Endothelial cell of umbilical vein (primary cell): Measurements from ENCODE around the gene TAF15. TPM values are rescaled to one million over a fixed set of nuclear protein-coding genes. Genes with fewer than 3 reads are reported as not detected.

Experiments
- BruUV-seq: library from RNA; stranded (reverse); fragments of 400-500 nt; replicated peaks from 2 replicates; lab custom pipeline; 2021; lab: Mats Ljungman, UMichigan
- CTCF ChIA-PET: fragments of 300-600, 350-600 bp; sonication (Branson Sonifier 250); formaldehyde crosslinking; loops from one replicate; lab custom pipeline; 2021; ENCODE audit warnings: antibody characterized with exemption, inconsistent platforms; lab: Charles Lee
- POLR2A ChIA-PET: fragments of 300-600, 350-600 bp; sonication (Branson Sonifier 250); formaldehyde crosslinking; loops from one replicate; lab custom pipeline; 2021; ENCODE audit warnings: antibody characterized with exemption, inconsistent platforms; lab: Charles Lee
- DNase-seq: peaks from one replicate; pipeline ENCODE4 v3.0.0-alpha.2; 2011; ENCODE audit warnings: low read depth, low spot score
- FAIRE-seq: peaks from 2 replicates; lab custom pipeline; 2011; peaks lifted over from hg19 to GRCh38; lab: Jason Lieb, UNC
- H2AFZ ChIP-seq: 2 replicates; pipeline ENCODE4 v1.6.0; 2012; ENCODE audit warnings: low read depth, low read length, control low read depth, inconsistent platforms
- H3K27ac ChIP-seq: 2 replicates; pipeline ENCODE4 v1.5.1; 2011; ENCODE audit warnings: low read depth, mild to moderate bottlenecking, control low read depth, low read length, moderate library complexity; ENCODE audit not compliant: insufficient read depth
- H3K27me3 ChIP-seq, 2 experiments: 2 replicates each; pipeline versions ENCODE4 v1.6.0 to v1.6.1; 2011; ENCODE audit warnings: low read length in 2 of 2, mixed read lengths in 1 of 2; ENCODE audit not compliant: control insufficient read depth in 2 of 2, insufficient read depth in 2 of 2
- H3K36me3 ChIP-seq, 2 experiments: 2 replicates in 1 of 2; 3 replicates in 1 of 2; pipeline ENCODE4 v1.5.1; 2011; ENCODE audit warnings: low read length in 2 of 2, mild to moderate bottlenecking in 1 of 2, moderate library complexity in 1 of 2; ENCODE audit not compliant: control insufficient read depth in 2 of 2, insufficient read depth in 2 of 2; ENCODE audit errors: extremely low read depth in 1 of 2
- H3K4me1 ChIP-seq: 3 replicates; pipeline ENCODE4 v1.5.1; 2011; ENCODE audit warnings: mild to moderate bottlenecking, low read length; ENCODE audit not compliant: control insufficient read depth, insufficient read depth; ENCODE audit errors: extremely low read depth
- H3K4me2 ChIP-seq: 2 replicates; pipeline ENCODE4 v1.6.1; 2011; ENCODE audit warnings: low read length, control low read depth, mixed read lengths; ENCODE audit not compliant: insufficient read depth
- H3K4me3 ChIP-seq, 3 experiments: fragments of 200-600 bp in 1 of 3; sonication (generic), shearing (Covaris generic) in 1 of 3; replicated peaks in 1 of 3; 2 replicates each; pipeline ENCODE4 v1.5.1; 2011 to 2016; ENCODE audit warnings: control low read depth in 3 of 3, low read length in 3 of 3, mild to moderate bottlenecking in 2 of 3, inconsistent platforms in 1 of 3, low read depth in 1 of 3, moderate library complexity in 1 of 3; ENCODE audit not compliant: insufficient read depth in 1 of 3
- H3K79me2 ChIP-seq: 2 replicates; pipeline ENCODE4 v1.6.0; 2012; ENCODE audit warnings: low read length, inconsistent platforms; ENCODE audit not compliant: control insufficient read depth, insufficient read depth
- H3K9ac ChIP-seq: replicated peaks from 2 replicates; pipeline ENCODE3; 2011; ENCODE audit warnings: low read length, control low read depth; ENCODE audit not compliant: insufficient read depth; ENCODE audit errors: extremely low read depth
- H3K9me1 ChIP-seq: replicated peaks from 3 replicates; pipeline ENCODE4 v1.6.0; 2011; ENCODE audit warnings: mild to moderate bottlenecking, low read length; ENCODE audit not compliant: control insufficient read depth, insufficient read depth; ENCODE audit errors: extremely low read depth
- H3K9me3 ChIP-seq: replicated peaks from 2 replicates; pipeline ENCODE4 v1.5.1; 2012; ENCODE audit warnings: low read length, inconsistent platforms; ENCODE audit not compliant: control insufficient read depth, insufficient read depth
- H4K20me1 ChIP-seq: replicated peaks from 2 replicates; pipeline ENCODE3; 2011; ENCODE audit warnings: mild to moderate bottlenecking, low read length; ENCODE audit not compliant: control insufficient read depth, insufficient read depth; ENCODE audit errors: extremely low read depth
- CTCF ChIP-seq, 2 donors: IDR thresholded peaks; 1 replicate in 1 of 2; 2 replicates in 1 of 2; pipeline ENCODE4 v1.5.1; 2011; ENCODE audit warnings: low read length in 2 of 2, mild to moderate bottlenecking in 2 of 2, moderate library complexity in 2 of 2, control low read depth in 1 of 2, inconsistent platforms in 1 of 2, low read depth in 1 of 2; ENCODE audit not compliant: insufficient read depth in 1 of 2; ENCODE audit errors: extremely low read depth in 1 of 2
- EZH2 ChIP-seq: IDR thresholded peaks from 2 replicates; pipeline ENCODE4 v1.6.1; 2012; ENCODE audit warnings: borderline replicate concordance, low read depth, mild to moderate bottlenecking, moderate library complexity, low read length, inconsistent platforms; ENCODE audit not compliant: severe bottlenecking
- FOS ChIP-seq: IDR thresholded peaks from 2 replicates; pipeline ENCODE4 v1.6.1; 2011; ENCODE audit warnings: mild to moderate bottlenecking, low read length, moderate library complexity, borderline replicate concordance; ENCODE audit not compliant: insufficient read depth
- GATA2 ChIP-seq: IDR thresholded peaks from 2 replicates; pipeline ENCODE4 v1.7.0; 2011; ENCODE audit warnings: low read depth, mild to moderate bottlenecking, moderate library complexity, mixed read lengths, low read length; ENCODE audit not compliant: insufficient read length, insufficient read depth
- JUN ChIP-seq: IDR thresholded peaks from 2 replicates; pipeline ENCODE4 v1.6.1; 2011; ENCODE audit warnings: borderline replicate concordance, low read depth; ENCODE audit not compliant: insufficient read length, insufficient read depth
- MAX ChIP-seq: IDR thresholded peaks from 2 replicates; pipeline ENCODE4 v1.6.1; 2011; ENCODE audit not compliant: insufficient read depth, insufficient read length
- MYC ChIP-seq: IDR thresholded peaks from one replicate; pipeline ENCODE4 v1.6.1; 2011; ENCODE audit warnings: mild to moderate bottlenecking, low read depth, low read length
- POLR2A ChIP-seq: IDR thresholded peaks from 2 replicates; pipeline ENCODE4 v1.6.1; 2012; ENCODE audit warnings: low read depth, mild to moderate bottlenecking, control low read depth, low read length
- POLR2AphosphoS5 ChIP-seq: IDR thresholded peaks from 2 replicates; pipeline ENCODE4 v1.6.1; 2012; ENCODE audit warnings: low read depth, mild to moderate bottlenecking, control low read depth, low read length, moderate library complexity; ENCODE audit not compliant: insufficient read depth
- dilution Hi-C: fragments of 300-500 bp; cut with MboI; formaldehyde crosslinking; loops from one replicate; pipeline ENCODE4 v1.15.0; 2019; ENCODE audit warnings: low sequenced_read_pairs; ENCODE audit not compliant: extremely low pct_ligation_motif_present
- intact Hi-C: fragments of 100-400 bp; cut with micrococcal nuclease; formaldehyde crosslinking; loops from one replicate; pipeline ENCODE4 v1.10.0; 2022
- polyA plus RNA-seq, 4 experiments: library from polyadenylated mRNA; depleted of rRNA in 3 of 4; stranded (reverse) in 3 of 4; unstranded in 1 of 4; fragments of >200 nt; gene quantifications; 2 replicates each; pipeline versions ENCODE4 v1.2.1 to v1.2.3, GENCODE V29; 2011 to 2012; ENCODE audit warnings: missing spikeins in 1 of 4
- total RNA-seq: library from RNA; stranded (reverse); gene quantifications from 2 replicates; pipeline ENCODE4 v1.2.3, GENCODE V29; 2021

Gene TAF15
- total and polyA plus RNA-seq, 2 donors (not counting 3 experiments of a cell fraction or from before 2014, with no cell fraction given) = 59.4 to 247 TPM

GRCh38 chr17:35889241-35889640 lies 80.0 kb downstream of the TAF15 start:
- FAIRE-seq (no peak), DNase-seq (no peak)
- H3K79me2 ChIP-seq = no peaks in the 10 kb centered on the region
- no peak overlapping the region for H3K9ac ChIP-seq
- no peak overlapping the region for H3K4me2 ChIP-seq
- H3K9me3 ChIP-seq = no peaks in the 10 kb centered on the region
- H3K27me3 ChIP-seq = no peaks in the 10 kb centered on the region
- H3K9me1 ChIP-seq = no peaks in the 10 kb centered on the region
- no peaks in the 10 kb centered on the region for H3K4me1 ChIP-seq
- no peak overlapping the region for H2AFZ ChIP-seq
- no peak overlapping the region for H3K27ac ChIP-seq
- ChIA-PET CTCF (no interaction called here), POLR2A (no interaction called here)
- BruUV-seq = no TSS peak
- no peaks in the 10 kb centered on the region for H4K20me1 ChIP-seq
- no peak overlapping the region for H3K4me3 ChIP-seq
- TF ChIP-seq MAX (no peak), EZH2 (no peak), POLR2A (no peak), MYC (no peak), POLR2AphosphoS5 (no peak), FOS (no peak), GATA2 (no peak), CTCF (IDR thresholded peaks at IDR 0.05; ENCODE audit: extremely low read depth in 1 of 2, insufficient read depth in 1 of 2, low read depth in 1 of 2, low read length in 2 of 2) (no peak), JUN (no peak)
- intact Hi-C loops = no loop called here
- dilution Hi-C loops = no loop called here
- H3K36me3 ChIP-seq = no peaks in the 10 kb centered on the region
